ENCODE results near the gene HDAC4. TPM values are rescaled to one million over a fixed set of nuclear protein-coding genes. Genes with fewer than 3 reads are reported as not detected.

HDAC4 gene
- polyA plus RNA-seq, 1 donor (not counting 4 experiments of a cell fraction or from before 2014, with no cell fraction given) = 2.9 TPM

- Histone ChIP-seq H3K36me3 (ENCODE audit: control insufficient read depth in 2 of 2, extremely low read depth in 1 of 2, insufficient read depth in 2 of 2, low read length in 2 of 2) (peaks cover 0 to 2% of the 10 kb centered on the region in 2 experiments), H3K9me1 (ENCODE audit: control insufficient read depth, extremely low read depth, insufficient read depth, low read length) (no peaks in the 10 kb centered on the region), H3K79me2 (ENCODE audit: control insufficient read depth, insufficient read depth, low read length) (no peaks in the 10 kb centered on the region), H3K9me3 (ENCODE audit: control insufficient read depth, low read depth, low read length) (no peaks in the 10 kb centered on the region), H2AFZ (ENCODE audit: control insufficient read depth, low read length) (no peak overlapping the region), H3K4me2 (ENCODE audit: control insufficient read depth, extremely low read depth, insufficient read depth, low read depth, low read length) (no peak overlapping the region), H4K20me1 (ENCODE audit: control insufficient read depth, extremely low read depth, insufficient read depth, low read length) (no peaks in the 10 kb centered on the region), H3K27ac (ENCODE audit: control insufficient read depth, insufficient read depth, low read length) (no peak overlapping the region), H3K27me3 (ENCODE audit: control insufficient read depth, extremely low read depth, insufficient read depth, low read length) (no peaks in the 10 kb centered on the region), H3K4me3 (ENCODE audit: control insufficient read depth in 2 of 3, extremely low read depth in 1 of 3, insufficient read depth in 2 of 3, low read depth in 1 of 3, low read length in 3 of 3) (no peak overlapping the region), H3K9ac (ENCODE audit: control insufficient read depth, extremely low read depth, insufficient read depth, low read length) (no peak overlapping the region), H3K4me1 (ENCODE audit: control insufficient read depth, extremely low read depth, insufficient read depth, low read length) (peaks cover 3% of the 10 kb centered on the region)
- no peak for DNase-seq (ENCODE audit: low read depth, low spot score)
- dilution Hi-C loops (cut with MboI; ENCODE audit: extremely low pct_ligation_motif_present, low sequenced_read_pairs) = no loop called here
- no peak for FAIRE-seq
- TF ChIP-seq EZH2 (IDR thresholded peaks at IDR 0.05; ENCODE audit: low read length) = no peak
- TF ChIP-seq, protein P1, sequence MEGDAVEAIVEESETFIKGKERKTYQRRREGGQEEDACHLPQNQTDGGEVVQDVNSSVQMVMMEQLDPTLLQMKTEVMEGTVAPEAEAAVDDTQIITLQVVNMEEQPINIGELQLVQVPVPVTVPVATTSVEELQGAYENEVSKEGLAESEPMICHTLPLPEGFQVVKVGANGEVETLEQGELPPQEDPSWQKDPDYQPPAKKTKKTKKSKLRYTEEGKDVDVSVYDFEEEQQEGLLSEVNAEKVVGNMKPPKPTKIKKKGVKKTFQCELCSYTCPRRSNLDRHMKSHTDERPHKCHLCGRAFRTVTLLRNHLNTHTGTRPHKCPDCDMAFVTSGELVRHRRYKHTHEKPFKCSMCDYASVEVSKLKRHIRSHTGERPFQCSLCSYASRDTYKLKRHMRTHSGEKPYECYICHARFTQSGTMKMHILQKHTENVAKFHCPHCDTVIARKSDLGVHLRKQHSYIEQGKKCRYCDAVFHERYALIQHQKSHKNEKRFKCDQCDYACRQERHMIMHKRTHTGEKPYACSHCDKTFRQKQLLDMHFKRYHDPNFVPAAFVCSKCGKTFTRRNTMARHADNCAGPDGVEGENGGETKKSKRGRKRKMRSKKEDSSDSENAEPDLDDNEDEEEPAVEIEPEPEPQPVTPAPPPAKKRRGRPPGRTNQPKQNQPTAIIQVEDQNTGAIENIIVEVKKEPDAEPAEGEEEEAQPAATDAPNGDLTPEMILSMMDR (optimal IDR thresholded peaks at IDR 0.05 in 1 of 3, IDR thresholded peaks at IDR 0.05 in 1 of 3, conservative IDR thresholded peaks at IDR 0.05 in 1 of 3; ENCODE audit: extremely low read depth in 1 of 3, insufficient read depth in 2 of 3, low read length in 3 of 3) = no peak
These were observed 46.1 kb downstream of the HDAC4 start for GRCh38 chr2:239354791-239355136.

GRCh38 chr2:239354132-239354790 lies 46.6 kb downstream of the HDAC4 start:
- Histone ChIP-seq H4K20me1 (ENCODE audit: control insufficient read depth, extremely low read depth, insufficient read depth, low read length) (no peaks in the 10 kb centered on the region), H3K9me3 (ENCODE audit: control insufficient read depth, low read depth, low read length) (no peaks in the 10 kb centered on the region), H3K79me2 (ENCODE audit: control insufficient read depth, insufficient read depth, low read length) (peaks cover 2% of the 10 kb centered on the region), H2AFZ (ENCODE audit: control insufficient read depth, low read length) (no peak overlapping the region), H3K36me3 (ENCODE audit: control insufficient read depth in 2 of 2, extremely low read depth in 1 of 2, insufficient read depth in 2 of 2, low read length in 2 of 2) (peaks cover 0 to 2% of the 10 kb centered on the region in 2 experiments), H3K4me3 (ENCODE audit: control insufficient read depth in 2 of 3, extremely low read depth in 1 of 3, insufficient read depth in 2 of 3, low read depth in 1 of 3, low read length in 3 of 3) (no peak overlapping the region), H3K9me1 (ENCODE audit: control insufficient read depth, extremely low read depth, insufficient read depth, low read length) (no peaks in the 10 kb centered on the region), H3K27me3 (ENCODE audit: control insufficient read depth, extremely low read depth, insufficient read depth, low read length) (no peaks in the 10 kb centered on the region), H3K9ac (ENCODE audit: control insufficient read depth, extremely low read depth, insufficient read depth, low read length) (no peak overlapping the region), H3K4me1 (ENCODE audit: control insufficient read depth, extremely low read depth, insufficient read depth, low read length) (peaks cover 7% of the 10 kb centered on the region), H3K4me2 (ENCODE audit: control insufficient read depth, extremely low read depth, insufficient read depth, low read depth, low read length) (no peak overlapping the region), H3K27ac (ENCODE audit: control insufficient read depth, insufficient read depth, low read length) (no peak overlapping the region)
- FAIRE-seq (no peak), DNase-seq (ENCODE audit: low read depth, low spot score) (no peak)
- dilution Hi-C loops (cut with MboI; ENCODE audit: extremely low pct_ligation_motif_present, low sequenced_read_pairs) = no loop called here
- TF ChIP-seq, protein P1 (optimal IDR thresholded peaks at IDR 0.05 in 1 of 3, IDR thresholded peaks at IDR 0.05 in 1 of 3, conservative IDR thresholded peaks at IDR 0.05 in 1 of 3; ENCODE audit: extremely low read depth in 1 of 3, insufficient read depth in 2 of 3, low read length in 3 of 3) = no peak
- TF ChIP-seq EZH2 (IDR thresholded peaks at IDR 0.05; ENCODE audit: low read length) = no peak
